Measurements from ENCODE around the gene CDC40. TPM values are rescaled to one million over a fixed set of nuclear protein-coding genes. Genes with fewer than 3 reads are reported as not detected.
A peak's percentile ranks its signal among the peaks of the same experiment; 100 is the strongest.

The CDC40 gene
- total and polyA plus RNA-seq, 2 donors (not counting 1 experiment from before 2014, with no cell fraction given): 21.5 to 22.1 TPM

DNA sequence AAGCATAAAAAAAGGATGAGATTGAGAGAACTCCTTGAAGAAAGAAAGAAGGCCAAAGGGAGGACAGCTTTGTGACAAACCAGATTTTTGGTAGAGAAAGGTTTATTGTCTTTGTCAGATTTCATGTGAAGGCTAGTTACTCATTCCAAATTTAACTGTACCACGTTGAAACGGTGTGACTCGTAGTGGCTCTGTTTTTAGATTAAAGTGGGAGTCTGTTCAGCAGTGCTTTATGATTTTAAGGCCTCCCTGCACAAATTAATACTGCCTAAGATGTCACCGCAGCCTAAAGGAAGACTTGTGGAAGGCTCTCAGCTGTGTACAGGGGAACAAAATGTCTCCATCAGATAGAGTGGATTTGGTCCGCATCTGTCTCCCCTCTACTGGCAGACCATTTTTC lies 35.9 kb downstream of the CDC40 start:
- Histone ChIP-seq H3K4me1 (ENCODE audit: control insufficient read depth, extremely low read depth, insufficient read depth, low read length) (peaks cover 2% of the 10 kb centered on the region), H3K9ac (ENCODE audit: insufficient read depth, low read length) (no peak overlapping the region), H3K36me3 (ENCODE audit: control insufficient read depth, insufficient read depth, low read length) (peaks cover 2% of the 10 kb centered on the region), H3K27ac (ENCODE audit: insufficient read depth, low read length) (no peak overlapping the region), H2AFZ (ENCODE audit: low read length) (no peak overlapping the region), H3K4me2 (ENCODE audit: extremely low read depth, insufficient read depth, low read length) (no peak overlapping the region), H3K79me2 (ENCODE audit: control insufficient read depth, insufficient read depth, low read length) (no peaks in the 10 kb centered on the region), H3K27me3 (ENCODE audit: control insufficient read depth, insufficient read depth, low read length) (no peaks in the 10 kb centered on the region), H3K4me3 (replicated peaks in 1 of 4; ENCODE audit: control extremely low read depth in 1 of 4, insufficient read depth in 1 of 4, low read depth in 3 of 4, low read length in 4 of 4) (no peak overlapping the region), H4K20me1 (ENCODE audit: control insufficient read depth, extremely low read depth, insufficient read depth, low read length) (no peaks in the 10 kb centered on the region), H3K9me3 (ENCODE audit: control insufficient read depth, insufficient read depth, low read depth, low read length) (no peaks in the 10 kb centered on the region)
- TF ChIP-seq EZH2 (IDR thresholded peaks at IDR 0.05; ENCODE audit: low read length, missing control alignments): no peak
- TF ChIP-seq, protein P1, sequence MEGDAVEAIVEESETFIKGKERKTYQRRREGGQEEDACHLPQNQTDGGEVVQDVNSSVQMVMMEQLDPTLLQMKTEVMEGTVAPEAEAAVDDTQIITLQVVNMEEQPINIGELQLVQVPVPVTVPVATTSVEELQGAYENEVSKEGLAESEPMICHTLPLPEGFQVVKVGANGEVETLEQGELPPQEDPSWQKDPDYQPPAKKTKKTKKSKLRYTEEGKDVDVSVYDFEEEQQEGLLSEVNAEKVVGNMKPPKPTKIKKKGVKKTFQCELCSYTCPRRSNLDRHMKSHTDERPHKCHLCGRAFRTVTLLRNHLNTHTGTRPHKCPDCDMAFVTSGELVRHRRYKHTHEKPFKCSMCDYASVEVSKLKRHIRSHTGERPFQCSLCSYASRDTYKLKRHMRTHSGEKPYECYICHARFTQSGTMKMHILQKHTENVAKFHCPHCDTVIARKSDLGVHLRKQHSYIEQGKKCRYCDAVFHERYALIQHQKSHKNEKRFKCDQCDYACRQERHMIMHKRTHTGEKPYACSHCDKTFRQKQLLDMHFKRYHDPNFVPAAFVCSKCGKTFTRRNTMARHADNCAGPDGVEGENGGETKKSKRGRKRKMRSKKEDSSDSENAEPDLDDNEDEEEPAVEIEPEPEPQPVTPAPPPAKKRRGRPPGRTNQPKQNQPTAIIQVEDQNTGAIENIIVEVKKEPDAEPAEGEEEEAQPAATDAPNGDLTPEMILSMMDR (conservative IDR thresholded peaks at IDR 0.05 in 1 of 2, IDR thresholded peaks at IDR 0.05 in 1 of 2; ENCODE audit: low read depth in 1 of 2, low read length in 2 of 2): no peak
- DNase-seq (ENCODE audit: low read depth in 2 of 2): no peak

DNA sequence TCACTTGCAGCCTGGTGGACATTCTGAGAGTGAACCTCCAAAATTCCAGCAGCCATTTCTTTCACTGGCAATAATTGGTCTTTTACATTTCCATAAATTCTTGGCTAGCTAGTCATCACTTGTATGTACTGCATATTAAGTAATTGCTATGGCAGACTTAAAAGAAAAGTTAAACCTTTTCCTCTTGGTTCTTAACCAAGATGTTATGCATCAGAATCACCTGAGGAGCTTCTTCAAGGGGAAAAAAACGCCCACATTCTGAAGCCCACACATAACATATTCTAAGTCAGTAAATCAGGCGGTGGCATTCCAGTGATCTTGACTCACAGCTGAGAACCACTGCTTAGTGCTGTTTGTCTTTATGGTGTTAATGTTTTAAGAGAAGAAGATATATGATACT lies 37.0 kb downstream of the CDC40 start:
- H3K36me3 ChIP-seq (ENCODE audit: control insufficient read depth, insufficient read depth, low read length): peaks cover 2% of the 10 kb centered on the region
- no peak overlapping the region for H2AFZ ChIP-seq (ENCODE audit: low read length)
- no peak overlapping the region for H3K9ac ChIP-seq (ENCODE audit: insufficient read depth, low read length)
- H3K27me3 ChIP-seq (ENCODE audit: control insufficient read depth, insufficient read depth, low read length): no peaks in the 10 kb centered on the region
- TF ChIP-seq, protein P1 (conservative IDR thresholded peaks at IDR 0.05 in 1 of 2, IDR thresholded peaks at IDR 0.05 in 1 of 2; ENCODE audit: low read depth in 1 of 2, low read length in 2 of 2): no peak
- TF ChIP-seq EZH2 (IDR thresholded peaks at IDR 0.05; ENCODE audit: low read length, missing control alignments): no peak
- H3K4me3 ChIP-seq (replicated peaks in 1 of 4; ENCODE audit: control extremely low read depth in 1 of 4, insufficient read depth in 1 of 4, low read depth in 3 of 4, low read length in 4 of 4): no peak overlapping the region
- peak; percentile 9 to 61 for DNase-seq (ENCODE audit: low read depth in 2 of 2)
- peaks cover 2% of the 10 kb centered on the region for H3K4me1 ChIP-seq (ENCODE audit: control insufficient read depth, extremely low read depth, insufficient read depth, low read length)
- H4K20me1 ChIP-seq (ENCODE audit: control insufficient read depth, extremely low read depth, insufficient read depth, low read length): no peaks in the 10 kb centered on the region
- no peaks in the 10 kb centered on the region for H3K9me3 ChIP-seq (ENCODE audit: control insufficient read depth, insufficient read depth, low read depth, low read length)
- H3K27ac ChIP-seq (ENCODE audit: insufficient read depth, low read length): no peak overlapping the region
- no peaks in the 10 kb centered on the region for H3K79me2 ChIP-seq (ENCODE audit: control insufficient read depth, insufficient read depth, low read length)
- H3K4me2 ChIP-seq (ENCODE audit: extremely low read depth, insufficient read depth, low read length): no peak overlapping the region

DNA sequence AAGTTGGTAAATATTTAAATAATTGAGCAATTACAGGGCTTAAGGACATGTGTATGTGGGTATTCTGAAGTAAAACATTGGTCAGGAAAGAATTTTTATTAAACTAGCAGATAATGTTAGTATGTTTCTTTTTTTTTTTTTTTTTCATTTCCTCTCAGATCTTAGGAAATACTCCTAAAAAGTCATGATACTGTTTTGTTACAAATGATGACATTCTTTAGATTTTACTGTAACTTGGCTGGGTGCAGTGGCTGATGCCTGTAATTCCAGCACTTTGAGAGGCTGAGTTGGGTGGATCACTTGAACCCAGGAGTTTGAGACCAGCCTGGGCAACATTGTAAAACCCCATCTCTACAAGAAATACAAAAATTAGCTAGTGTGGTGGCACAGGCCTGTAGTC lies 41.5 kb downstream of the CDC40 start:
- H3K27ac ChIP-seq (ENCODE audit: insufficient read depth, low read length): no peak overlapping the region
- DNase-seq (ENCODE audit: low read depth in 2 of 2): peak in 1 of 2 donors; percentile 19

More for the DNA sequence above, 41.5 kb downstream of the CDC40 start:
- Histone ChIP-seq H3K9me3 (ENCODE audit: control insufficient read depth, insufficient read depth, low read depth, low read length) (no peaks in the 10 kb centered on the region), H4K20me1 (ENCODE audit: control insufficient read depth, extremely low read depth, insufficient read depth, low read length) (no peaks in the 10 kb centered on the region), H3K9ac (ENCODE audit: insufficient read depth, low read length) (no peak overlapping the region), H2AFZ (ENCODE audit: low read length) (no peak overlapping the region), H3K27me3 (ENCODE audit: control insufficient read depth, insufficient read depth, low read length) (no peaks in the 10 kb centered on the region), H3K4me3 (replicated peaks in 1 of 4; ENCODE audit: control extremely low read depth in 1 of 4, insufficient read depth in 1 of 4, low read depth in 3 of 4, low read length in 4 of 4) (no peak overlapping the region), H3K4me1 (ENCODE audit: control insufficient read depth, extremely low read depth, insufficient read depth, low read length) (peaks cover 2% of the 10 kb centered on the region), H3K36me3 (ENCODE audit: control insufficient read depth, insufficient read depth, low read length) (no peaks in the 10 kb centered on the region), H3K79me2 (ENCODE audit: control insufficient read depth, insufficient read depth, low read length) (no peaks in the 10 kb centered on the region), H3K4me2 (ENCODE audit: extremely low read depth, insufficient read depth, low read length) (no peak overlapping the region)
- no peak for TF ChIP-seq EZH2 (IDR thresholded peaks at IDR 0.05; ENCODE audit: low read length, missing control alignments)
- TF ChIP-seq, protein P1 (conservative IDR thresholded peaks at IDR 0.05 in 1 of 2, IDR thresholded peaks at IDR 0.05 in 1 of 2; ENCODE audit: low read depth in 1 of 2, low read length in 2 of 2): no peak

Data from fibroblast of lung (primary cell).